Thoracic aorta (tissue), 2 donors: ENCODE measurements around the gene PAPLN. TPM values are rescaled to one million over a fixed set of nuclear protein-coding genes. Genes with fewer than 3 reads are reported as not detected.
A peak's percentile ranks its signal among the peaks of the same experiment; 100 is the strongest.

Experiments used
- ATAC-seq: fragments of 150-250 bp; one replicate; pipeline ENCODE4 v1.8.0; 2017; ENCODE audit warnings: low read depth; ENCODE audit not compliant: insufficient number of reproducible peaks, low FRiP score
- DNase-seq: peaks from one replicate; pipeline ENCODE4 v3.0.0-alpha.2; 2020; ENCODE audit warnings: low spot score
- H3K27ac ChIP-seq, 2 donors: fragments of 200-600 bp; sonication (generic); 1 replicate in 1 of 2; 2 replicates in 1 of 2; pipeline ENCODE4 v1.5.1; 2016; ENCODE audit warnings: mild to moderate bottlenecking in 2 of 2, moderate library complexity in 2 of 2
- H3K27me3 ChIP-seq: fragments of 200-600 bp; sonication (generic); replicated peaks from 2 replicates; pipeline ENCODE4 v1.6.0; 2016; ENCODE audit warnings: mild to moderate bottlenecking; ENCODE audit not compliant: insufficient read depth
- H3K36me3 ChIP-seq: fragments of 200-600 bp; sonication (generic); one replicate; pipeline ENCODE4 v1.5.1; 2016
- H3K4me1 ChIP-seq, 2 donors: fragments of 200-600 bp; sonication (generic); 1 replicate in 1 of 2; 2 replicates in 1 of 2; pipeline versions ENCODE4 v1.5.1 to v1.6.0; 2016; ENCODE audit warnings: low read depth in 2 of 2, mild to moderate bottlenecking in 1 of 2; ENCODE audit not compliant: control insufficient read depth in 1 of 2
- H3K4me3 ChIP-seq: fragments of 200-600 bp; sonication (generic); 2 replicates; pipeline ENCODE4 v1.5.1; 2016; ENCODE audit warnings: mild to moderate bottlenecking
- H3K9me3 ChIP-seq: fragments of 200-600 bp; sonication (generic); 2 replicates; pipeline ENCODE4 v1.5.1; 2016
- CTCF ChIP-seq: fragments of 200-600 bp; sonication (generic); IDR thresholded peaks from one replicate; pipeline ENCODE4 v1.5.1; 2019; ENCODE audit warnings: antibody characterized with exemption
- total RNA-seq, 2 donors: library from RNA; depleted of rRNA; stranded (reverse); fragments of >200 nt; gene quantifications; one replicate each; pipeline versions ENCODE4 v1.1.0 to v1.2.3, GENCODE V29; 2016

PAPLN gene
- total RNA-seq, 2 donors from 2014 or later: 10.0 to 10.2 TPM

GRCh38 chr14:73238424-73238852 is 1.1 kb downstream of the PAPLN start:
- Histone ChIP-seq H3K9me3 (no peaks in the 10 kb centered on the region), H3K4me1 (peaks cover 26 to 32% of the 10 kb centered on the region in 2 donors), H3K27ac (no peak overlapping the region), H3K4me3 (peak overlapping the region; percentile 74), H3K36me3 (no peaks in the 10 kb centered on the region), H3K27me3 (no peaks in the 10 kb centered on the region)
- TF ChIP-seq CTCF: no peak
- DNase-seq (no peak), ATAC-seq (no peak)

DNA sequence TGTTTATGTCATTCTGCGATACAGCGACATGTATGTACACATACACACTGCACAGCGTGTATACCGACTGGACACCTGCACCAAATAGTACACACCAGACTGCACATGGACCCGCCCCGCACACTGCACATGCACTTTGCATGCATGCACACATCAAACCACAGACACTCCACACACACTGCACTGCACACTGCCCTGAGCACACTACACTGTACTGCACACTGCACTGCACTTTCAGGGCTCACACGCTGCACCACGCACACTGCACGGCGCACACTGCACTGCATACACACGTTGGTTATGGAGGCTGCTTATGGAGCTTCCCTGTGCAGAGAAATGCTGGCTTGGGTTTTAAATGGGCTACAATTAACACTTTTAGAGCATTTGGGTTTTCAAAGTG is 1.6 kb downstream of the PAPLN start:
- DNase-seq: no peak
- Histone ChIP-seq H3K27me3 (no peaks in the 10 kb centered on the region), H3K36me3 (no peaks in the 10 kb centered on the region), H3K4me1 (peaks cover 26 to 32% of the 10 kb centered on the region in 2 donors), H3K27ac (no peak overlapping the region), H3K9me3 (no peaks in the 10 kb centered on the region), H3K4me3 (peak overlapping the region; percentile 74)
- no peak for TF ChIP-seq CTCF
- ATAC-seq: no peak

DNA sequence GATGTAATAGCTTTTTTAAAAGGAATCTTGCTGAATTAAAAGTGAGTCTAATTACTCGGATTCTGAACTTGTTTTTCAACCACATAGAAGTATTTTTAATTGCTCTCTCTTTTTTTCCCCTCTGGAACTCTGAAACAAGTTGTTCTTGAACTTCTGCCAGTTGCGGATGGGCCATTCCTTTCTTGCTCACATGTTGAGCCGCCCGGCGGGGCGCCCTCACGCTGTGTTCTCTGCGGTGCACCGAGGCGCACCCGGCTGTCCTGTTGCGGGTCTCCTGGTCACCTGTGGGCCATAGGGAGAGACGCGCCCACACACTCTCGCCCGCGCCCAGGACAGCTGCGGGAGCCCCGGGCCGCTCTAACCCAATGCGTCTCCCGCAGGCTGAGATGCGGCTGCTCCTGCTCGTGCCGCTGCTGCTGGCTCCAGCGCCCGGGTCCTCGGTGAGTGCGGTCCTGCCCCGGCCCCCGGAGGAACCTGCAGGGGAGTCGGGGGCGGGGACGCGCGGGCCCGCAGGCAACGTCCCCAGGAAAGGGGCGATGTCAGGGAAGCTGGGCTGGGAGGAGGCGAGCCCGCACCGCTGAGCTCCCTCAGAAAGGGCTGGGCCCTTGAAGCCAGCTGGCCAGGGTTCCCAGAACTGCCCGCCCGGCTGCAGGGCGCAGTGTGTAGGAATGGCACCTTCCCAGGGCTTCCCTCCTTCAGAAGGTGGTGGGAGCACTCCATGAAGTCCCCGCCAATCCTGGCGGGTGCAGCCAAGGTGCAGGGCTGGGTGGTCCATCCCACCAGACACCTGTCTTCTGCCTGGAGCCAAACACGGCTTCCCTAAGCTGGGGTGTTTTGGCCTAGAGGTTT is 2.3 kb downstream of the PAPLN start:
- no peak for TF ChIP-seq CTCF
- peaks cover 26 to 32% of the 10 kb centered on the region in 2 donors for H3K4me1 ChIP-seq
- no peak overlapping the region for H3K27ac ChIP-seq
- no peaks in the 10 kb centered on the region for H3K9me3 ChIP-seq
- no peak for DNase-seq
- H3K4me3 ChIP-seq: peak overlapping the region; percentile 74
- ATAC-seq: no peak
- H3K36me3 ChIP-seq: no peaks in the 10 kb centered on the region
- H3K27me3 ChIP-seq: no peaks in the 10 kb centered on the region

DNA sequence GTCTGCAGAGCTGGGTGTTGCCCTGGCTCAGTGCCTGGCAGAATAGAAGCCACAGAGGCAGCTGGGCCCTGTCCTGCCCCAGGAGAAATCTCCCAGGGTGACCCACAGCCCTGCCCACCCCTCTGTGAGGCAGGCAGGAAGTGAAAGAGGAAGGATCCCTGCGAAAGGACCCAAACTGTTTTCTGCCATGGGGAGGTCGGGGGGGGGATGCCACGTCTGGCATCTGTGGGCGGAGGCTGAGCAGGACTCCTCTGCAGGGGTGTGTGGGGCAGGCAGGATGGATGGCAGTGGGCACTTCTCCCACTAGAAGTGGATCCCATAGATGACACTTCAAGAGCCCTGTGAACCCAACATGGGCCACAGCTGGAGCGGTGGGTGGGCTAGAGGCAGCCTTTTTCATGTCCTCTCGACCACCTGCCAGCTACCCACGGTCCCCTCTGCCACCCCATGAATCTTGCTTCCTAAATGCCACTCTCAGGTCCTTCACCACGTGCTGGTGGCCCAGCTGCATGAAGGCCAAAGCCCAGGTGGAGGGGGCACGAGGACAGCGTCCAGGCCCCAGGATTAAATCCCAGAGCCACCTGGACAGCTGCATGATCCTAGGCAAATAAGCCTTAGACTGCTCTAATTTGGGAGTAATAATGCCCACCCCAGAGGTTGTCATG is 3.6 kb downstream of the PAPLN start:
- no peaks in the 10 kb centered on the region for H3K27me3 ChIP-seq
- no peaks in the 10 kb centered on the region for H3K36me3 ChIP-seq
- no peak overlapping the region for H3K4me3 ChIP-seq
- H3K4me1 ChIP-seq: peaks cover 26 to 41% of the 10 kb centered on the region in 2 donors
- DNase-seq: no peak
- no peaks in the 10 kb centered on the region for H3K9me3 ChIP-seq
- no peak for TF ChIP-seq CTCF
- H3K27ac ChIP-seq: no peak overlapping the region
- no peak for ATAC-seq

DNA sequence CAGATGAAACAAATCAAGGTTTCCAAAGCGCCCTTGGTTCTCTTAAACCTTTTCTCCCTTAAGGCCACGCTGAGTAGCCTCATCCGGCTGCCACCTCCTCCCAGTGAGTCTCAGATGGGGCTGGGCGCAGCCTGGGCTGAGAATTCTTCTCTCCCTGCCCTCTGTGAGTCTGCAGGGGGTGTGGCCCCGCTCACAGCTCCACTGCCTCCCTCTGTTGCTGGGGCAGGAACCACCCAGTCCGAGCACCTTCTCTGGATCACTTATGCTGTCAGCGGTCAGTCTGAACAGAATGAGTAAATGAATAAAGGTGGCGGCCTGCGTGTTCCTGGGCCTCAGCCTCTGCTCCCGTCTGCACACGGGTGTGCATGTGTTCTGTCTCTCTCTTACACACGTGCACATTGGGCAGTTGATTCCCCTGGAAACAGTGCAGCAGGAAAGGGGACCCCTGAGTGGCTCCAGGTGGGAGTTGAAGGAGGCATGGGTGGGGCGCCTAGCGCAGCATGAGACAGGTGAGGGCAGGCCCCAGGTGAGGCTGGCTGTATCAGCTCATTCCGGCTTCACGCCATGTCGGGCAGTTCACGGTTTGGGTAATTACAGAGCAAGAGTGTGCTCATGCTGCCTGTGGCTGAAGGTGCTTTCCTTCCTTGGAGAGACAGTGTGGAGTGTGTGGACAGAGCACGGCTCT is 4.3 kb downstream of the PAPLN start:
- DNase-seq (no peak), ATAC-seq (no peak)
- H3K27me3 ChIP-seq: no peaks in the 10 kb centered on the region
- H3K4me3 ChIP-seq: no peak overlapping the region
- no peaks in the 10 kb centered on the region for H3K36me3 ChIP-seq
- H3K27ac ChIP-seq: no peak overlapping the region
- no peaks in the 10 kb centered on the region for H3K9me3 ChIP-seq
- H3K4me1 ChIP-seq: peaks cover 26 to 41% of the 10 kb centered on the region in 2 donors
- no peak for TF ChIP-seq CTCF
